GM21526 (cell line): ENCODE results near the gene ASB14.
"Not testable (repeated sequence)": the region's sequence is repeated elsewhere in the genome, so short reads cannot be mapped to it uniquely, and the experiment has no call there.

Experiments
- ATAC-seq: cut with Tn5 transposase; IDR thresholded peaks from one replicate; pipeline ENCODE4 v1.9.1; 2021; ENCODE audit warnings: moderate library complexity; ENCODE audit not compliant: unreplicated experiment, low FRiP score

Gene ASB14

DNA sequence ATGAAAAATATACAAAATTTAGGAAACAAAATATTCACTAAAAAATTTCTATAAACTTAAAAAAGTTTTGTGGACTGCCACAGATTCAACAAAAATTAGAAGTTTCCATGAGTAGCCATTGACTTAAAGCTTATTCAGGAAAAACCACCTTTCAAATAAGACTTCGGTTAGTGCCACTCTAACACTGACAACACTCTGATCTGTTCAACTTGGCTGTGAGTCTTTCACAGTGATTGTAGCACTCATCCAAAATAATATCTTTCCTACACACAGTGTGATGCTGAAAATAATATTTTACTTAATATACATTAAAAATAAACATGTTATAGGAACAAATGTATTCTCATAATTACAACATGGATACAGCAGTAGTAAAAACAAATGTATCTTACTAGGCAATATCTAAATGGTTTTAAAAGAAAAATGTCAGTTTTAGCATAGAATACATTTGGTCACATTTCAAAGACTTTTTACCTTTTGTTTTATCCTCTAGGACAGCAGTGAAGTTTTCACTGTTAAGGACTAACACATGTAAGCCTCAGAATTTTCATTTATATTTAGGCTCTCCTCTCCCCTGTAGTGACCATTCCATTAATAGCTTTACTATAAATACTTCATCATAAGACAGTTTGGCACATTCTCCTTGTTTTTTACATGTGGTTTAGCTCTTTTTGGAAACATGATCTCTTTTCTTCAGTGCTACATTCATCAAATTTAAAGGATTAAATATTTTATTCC, at the start of gene ASB14:
TSS of gene ASB14 (minus strand) at position 527 of the 738 bp plus-strand sequence. CDS start 652 bp downstream, outside the sequence.
- ATAC-seq: no peak

- ATAC-seq: not testable (repeated sequence)
Observed at GRCh38 chr3:57339071-57339642, 46.7 kb upstream of the ASB14 start.

DNA sequence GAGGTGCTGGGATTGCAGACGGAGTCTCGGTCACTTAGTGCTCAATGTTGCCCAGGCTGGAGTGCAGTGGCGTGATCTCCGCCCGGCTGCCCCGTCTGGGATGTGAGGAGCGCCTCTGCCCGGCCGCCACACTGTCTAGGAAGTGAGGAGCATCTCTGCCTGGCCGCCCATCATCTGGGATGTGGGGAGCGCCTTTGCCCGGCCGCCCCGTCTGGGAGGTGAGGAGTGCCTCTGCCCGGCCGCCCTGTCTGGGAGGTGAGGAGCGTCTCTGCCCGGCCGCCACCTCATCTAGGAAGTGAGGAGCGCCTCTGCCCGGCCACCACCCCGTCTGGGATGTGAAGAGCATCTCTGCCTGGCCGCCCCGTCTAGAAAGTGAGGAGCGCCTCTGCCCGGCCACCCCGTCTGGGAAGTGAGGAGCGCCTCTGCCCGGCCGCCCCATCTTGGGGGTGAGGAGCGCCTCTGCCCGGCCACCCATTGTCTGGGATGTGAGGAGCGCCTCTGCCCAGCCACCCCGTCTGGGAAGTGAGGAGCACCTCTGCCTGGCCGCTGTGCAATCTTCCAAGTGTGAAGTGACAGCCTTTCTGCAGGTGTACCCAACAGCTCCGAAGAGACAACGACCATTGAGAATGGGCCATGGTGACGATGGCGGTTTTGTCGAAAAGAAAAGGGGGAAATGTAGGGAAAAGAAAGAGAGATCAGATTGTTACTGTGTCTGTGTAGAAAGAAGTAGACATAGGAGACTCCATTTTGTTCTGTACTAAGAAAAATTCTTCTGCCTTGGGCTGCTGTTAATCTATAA, 46.0 kb upstream of the ASB14 start:
- ATAC-seq: not testable (repeated sequence)

DNA sequence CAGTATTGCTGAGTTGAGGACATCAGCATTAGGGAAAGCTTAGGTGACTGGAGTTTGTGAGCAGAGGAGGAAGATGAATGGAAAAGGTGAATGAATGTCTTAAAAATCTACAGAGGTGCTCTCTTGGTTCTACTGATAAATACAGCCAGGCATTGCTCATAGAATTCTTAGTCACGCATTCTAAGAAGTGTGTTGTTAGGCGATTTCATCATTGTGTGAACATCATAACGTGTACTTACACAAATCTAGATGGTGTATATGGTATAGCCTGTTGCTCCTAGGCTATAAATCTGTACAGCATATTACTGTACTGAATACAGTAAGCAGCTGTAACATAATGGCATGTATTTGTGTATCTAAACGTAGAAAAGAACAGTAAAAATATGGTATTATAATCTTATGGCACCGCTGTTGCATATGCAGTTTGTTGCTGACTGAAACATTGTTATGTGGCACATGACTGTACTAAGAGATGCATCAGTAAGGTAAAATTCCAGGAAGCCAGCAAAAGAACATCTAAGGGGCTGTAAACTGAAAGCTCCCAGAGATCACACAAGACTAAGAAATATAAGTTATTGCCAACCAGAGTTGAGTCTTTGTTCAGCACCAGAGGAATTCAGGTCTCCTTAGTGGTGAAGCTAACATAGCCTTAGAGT, 42.9 kb upstream of the ASB14 start:
- no peak for ATAC-seq

- ATAC-seq: no peak
Observed at GRCh38 chr3:57331078-57331610, 38.7 kb upstream of the ASB14 start.

DNA sequence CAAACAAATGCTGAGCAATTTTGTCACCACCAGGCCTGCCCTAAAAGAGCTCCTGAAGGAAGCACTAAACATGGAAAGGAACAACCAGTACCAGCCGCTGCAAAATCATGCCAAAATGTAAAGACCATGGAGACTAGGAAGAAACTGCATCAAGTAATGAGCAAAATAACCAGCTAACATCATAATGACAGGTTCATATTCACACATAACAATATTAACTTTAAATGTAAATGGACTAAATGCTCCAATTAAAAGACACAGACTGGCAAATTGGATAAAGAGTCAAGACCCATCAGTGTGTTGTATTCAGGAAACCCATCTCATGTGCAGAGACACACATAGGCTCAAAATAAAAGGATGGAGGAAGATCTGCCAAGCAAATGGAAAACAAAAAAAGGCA, 34.0 kb upstream of the ASB14 start:
- not testable (repeated sequence) for ATAC-seq

- ATAC-seq: no peak
Observed at GRCh38 chr3:57314204-57314603, 21.7 kb upstream of the ASB14 start.

DNA sequence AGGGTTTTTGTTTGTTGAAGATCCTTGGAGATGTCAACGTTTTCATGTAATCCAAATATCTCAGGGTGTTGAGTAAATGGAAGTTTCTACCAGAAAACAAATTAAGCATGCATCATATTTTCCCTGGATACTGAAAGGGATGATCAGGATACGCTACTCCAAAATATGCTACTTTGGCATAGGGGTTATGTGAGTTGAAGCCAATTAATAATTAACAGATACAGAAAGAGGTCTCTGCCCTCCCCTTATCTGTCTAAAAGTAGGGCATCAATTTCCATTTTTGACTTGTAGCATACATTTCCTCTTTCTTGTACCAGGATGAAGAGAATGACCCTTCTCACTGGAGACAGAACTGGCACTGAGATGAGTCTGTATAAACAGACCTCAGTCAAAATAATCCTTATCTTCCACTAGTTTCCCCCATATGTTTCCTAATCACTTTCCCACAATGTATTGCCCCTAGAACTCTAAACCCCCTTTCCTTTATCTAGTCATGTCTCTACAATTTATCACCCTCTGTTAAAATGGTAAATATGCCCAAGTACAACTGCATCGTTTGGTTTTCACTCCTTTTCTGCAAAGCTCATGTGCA, 17.4 kb upstream of the ASB14 start:
- no peak for ATAC-seq

- not testable (repeated sequence) for ATAC-seq
Observed at GRCh38 chr3:57303520-57303919, 11.0 kb upstream of the ASB14 start.

DNA sequence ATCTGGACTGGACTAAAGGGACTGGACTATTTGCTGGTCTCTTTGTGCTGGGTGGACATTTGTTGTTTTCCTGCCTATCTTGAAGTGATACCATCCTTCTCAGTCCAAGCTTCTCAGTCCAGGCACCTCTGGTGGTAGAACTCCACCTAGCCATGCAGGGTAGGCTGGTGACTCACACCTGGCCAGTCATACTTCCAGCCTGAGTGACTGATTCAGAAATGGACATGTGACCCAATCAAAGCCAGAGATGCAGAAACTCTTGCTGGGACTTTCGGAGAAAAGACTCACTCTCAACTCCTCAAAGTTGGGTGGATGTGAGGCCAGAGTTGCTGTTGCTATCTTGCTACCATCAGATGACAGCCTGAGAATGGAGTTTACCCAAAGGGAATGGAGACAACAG, 5.6 kb upstream of the ASB14 start:
- no peak for ATAC-seq

DNA sequence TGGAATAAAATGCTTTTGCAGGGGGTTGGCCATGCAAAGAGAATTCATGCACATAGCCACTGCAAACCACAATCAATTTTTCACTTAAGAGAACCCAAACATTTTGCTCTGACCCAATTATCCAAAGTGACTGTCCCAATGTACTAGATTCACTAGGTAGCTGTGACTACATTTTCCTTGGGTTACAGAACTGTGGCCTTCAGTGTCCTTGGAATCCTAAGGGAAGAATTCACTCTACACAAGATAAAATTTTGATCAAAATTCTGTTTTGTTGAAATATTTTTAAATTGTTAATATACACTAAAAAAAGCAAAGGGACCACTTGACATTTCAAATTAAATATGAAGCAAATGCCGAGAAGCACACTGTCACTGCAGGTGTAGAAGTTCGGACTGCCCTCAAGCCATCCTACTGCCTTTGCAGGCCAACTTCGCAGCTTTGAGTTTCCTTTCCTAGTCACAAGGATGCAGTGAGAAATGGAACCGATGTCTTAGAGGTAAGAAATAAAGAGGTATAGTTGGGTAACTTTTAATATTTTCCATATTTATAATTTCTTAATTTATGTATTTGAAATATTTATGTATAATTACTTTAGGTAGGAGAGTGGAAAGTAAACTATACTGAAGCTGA, 527 bp upstream of the ASB14 start:
- ATAC-seq: no peak

DNA sequence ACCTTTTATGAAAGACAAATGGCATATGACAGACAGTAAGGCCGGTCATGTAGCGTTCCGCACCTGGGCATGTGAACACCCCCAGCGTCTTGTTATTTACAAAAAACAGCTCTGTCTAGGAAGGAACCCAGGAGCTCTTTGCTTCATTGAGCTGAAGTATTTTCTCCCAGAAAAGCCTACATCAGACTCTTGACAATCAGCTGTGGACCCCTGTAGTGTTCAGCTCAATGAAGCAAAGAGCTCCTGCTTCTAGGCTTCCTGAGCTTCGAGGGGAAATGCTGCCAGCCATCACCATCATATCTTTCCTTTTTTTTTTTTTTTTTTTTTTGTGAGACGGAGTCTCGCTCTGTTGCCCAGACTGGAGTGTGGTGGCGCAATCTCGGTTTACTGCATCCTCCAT, 4.1 kb downstream of the ASB14 start:
- no peak for ATAC-seq

DNA sequence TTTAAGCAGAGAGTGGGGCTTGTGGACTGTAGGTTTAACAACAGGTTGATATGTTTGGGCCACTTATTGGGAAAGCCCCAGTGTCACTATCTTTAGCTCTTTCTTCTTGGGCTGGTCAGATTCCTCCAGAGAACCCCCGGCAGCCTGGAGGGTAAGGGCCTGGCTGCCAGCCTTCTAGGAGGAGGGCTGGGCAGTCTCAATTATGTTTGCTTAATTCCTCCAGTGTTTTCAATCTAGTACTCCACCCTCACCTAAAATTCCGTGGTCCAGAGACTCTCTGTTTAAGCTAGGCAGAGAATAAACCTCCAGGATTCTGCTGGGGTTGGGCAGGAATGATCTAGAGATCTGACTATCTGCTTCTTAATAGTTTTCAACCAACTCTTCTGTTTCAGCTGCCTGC, 5.3 kb downstream of the ASB14 start:
- ATAC-seq: no peak

- no peak for ATAC-seq
Observed at GRCh38 chr3:57283334-57283733, 9.2 kb downstream of the ASB14 start.

DNA sequence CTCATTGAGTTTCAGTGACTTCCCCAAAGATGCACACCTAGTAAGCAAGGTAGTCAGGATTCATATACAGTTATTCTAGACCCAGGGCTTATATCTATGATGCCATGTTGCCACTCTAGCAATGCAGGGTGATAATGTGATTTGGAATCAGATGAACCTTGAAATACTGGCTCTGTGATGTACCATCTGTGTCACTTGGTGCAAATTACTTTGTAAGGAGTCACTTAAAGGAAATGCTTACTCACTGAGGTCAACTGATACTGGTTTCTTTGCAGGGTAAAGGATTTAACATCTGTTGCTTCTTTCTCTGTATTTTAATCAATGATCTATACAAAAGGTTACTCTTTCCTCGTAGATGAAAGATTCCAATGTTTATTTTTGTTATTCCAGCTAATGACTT, 10.8 kb downstream of the ASB14 start:
- no peak for ATAC-seq

GRCh38 chr3:57279685-57280084, 12.8 kb downstream of the ASB14 start:
- ATAC-seq: no peak

GRCh38 chr3:57278237-57278636, 14.2 kb downstream of the ASB14 start:
- no peak for ATAC-seq

GRCh38 chr3:57275393-57275792, 17.1 kb downstream of the ASB14 start:
- no peak for ATAC-seq

GRCh38 chr3:57274845-57275244, 17.6 kb downstream of the ASB14 start:
- no peak for ATAC-seq

DNA sequence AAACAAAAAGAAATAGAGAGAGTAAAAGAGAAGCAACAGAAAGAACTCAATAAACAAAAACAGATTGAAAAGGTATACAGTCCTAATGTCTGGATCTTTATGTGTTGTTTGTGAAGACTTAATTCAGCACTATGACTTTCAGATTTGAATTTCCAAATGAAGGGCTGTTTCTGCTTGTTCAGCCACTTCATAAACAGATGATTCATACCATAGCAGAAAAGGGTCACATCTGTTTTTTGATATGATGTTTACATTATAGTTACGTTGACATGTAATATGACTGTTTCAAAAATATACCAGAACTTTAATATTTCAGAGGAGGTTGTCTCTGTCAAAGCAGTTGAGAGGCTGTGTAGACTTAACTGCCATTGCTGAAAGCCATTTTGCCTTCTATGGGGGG, 24.1 kb downstream of the ASB14 start:
- no peak for ATAC-seq
